Ovary (tissue), 9 donors: ENCODE data around the gene ALOX5. TPM values are rescaled to one million over a fixed set of nuclear protein-coding genes. Genes with fewer than 3 reads are reported as not detected.

ENCODE experiments used
- DNase-seq, 5 donors: peaks; one replicate each; pipeline ENCODE4 v3.0.0-alpha.2; 2019 to 2020
- H3K27ac ChIP-seq, 2 donors: fragments of 200-600 bp; one replicate each; pipeline versions ENCODE4 v1.5.1 to v1.8.0; 2019 to 2022
- H3K27me3 ChIP-seq: fragments of 200-600 bp; one replicate; pipeline ENCODE4 v1.8.0; 2022
- H3K36me3 ChIP-seq: fragments of 200-600 bp; sonication (generic); one replicate; pipeline ENCODE4 v1.5.1; 2019
- H3K4me1 ChIP-seq: one replicate; pipeline ENCODE4 v1.8.1; 2013; ENCODE audit warnings: mild to moderate bottlenecking, moderate library complexity; ENCODE audit not compliant: insufficient read depth
- H3K4me3 ChIP-seq: fragments of 200-600 bp; sonication (generic); one replicate; pipeline ENCODE4 v1.5.1; 2017
- H3K9me3 ChIP-seq, 2 donors: fragments of 200-600 bp in 1 of 2; sonication (generic) in 1 of 2; one replicate each; pipeline versions ENCODE4 v1.5.1 to v1.8.1; 2013 to 2019; ENCODE audit warnings: mild to moderate bottlenecking in 1 of 2, moderate library complexity in 1 of 2
- CTCF ChIP-seq, 3 donors: fragments of 450-650 bp in 2 of 3; fragments of 200-600 bp in 1 of 3; IDR thresholded peaks; one replicate each; pipeline versions ENCODE4 v1.5.1 to v1.8.0; 2016 to 2022; ENCODE audit warnings: antibody characterized with exemption in 3 of 3, mild to moderate bottlenecking in 1 of 3
- EP300 ChIP-seq: sonication (generic); formaldehyde crosslinking; IDR thresholded peaks from one replicate; pipeline ENCODE4 v1.6.1; 2017; ENCODE audit warnings: antibody characterized with exemption
- POLR2A ChIP-seq: fragments of 450-650 bp; IDR thresholded peaks from one replicate; pipeline ENCODE4 v1.6.1; 2017; ENCODE audit warnings: antibody characterized with exemption, mild to moderate bottlenecking, moderate library complexity
- WGBS, 3 donors: extraction: QIAGEN DNeasy Blood & Tissue Kit in 1 of 3; methylation state at CpG; one replicate each; pipeline versions ENCODE4 v1.1.5 to v1.1.7; 2013 to 2017; 5-methylcytosine and 5-hydroxymethylcytosine counted together
- intact Hi-C, 4 donors: fragments of 100-400 bp; cut with DNase I; formaldehyde crosslinking; loops; one replicate each; pipeline versions ENCODE4 v1.11.0 to v1.15.1; 2022 to 2023
- polyA plus RNA-seq, 2 donors: library from polyadenylated mRNA; stranded (reverse); fragments of 200-250 nt in 1 of 2; fragments of 350-450 nt in 1 of 2; fragmentation: Illumina TruSeq in 1 of 2; extraction: RNeasy Lipid Tissue Mini Kit (QIAGEN cat#74804) in 1 of 2; gene quantifications; one replicate each; pipeline ENCODE4 v1.2.3, GENCODE V29; 2013 to 2014
- total RNA-seq, 7 donors: library from RNA; depleted of rRNA in 2 of 7; stranded (reverse); fragments of >200 nt in 2 of 7; fragmentation: NEBNext Ultra II Directional in 3 of 7; extraction: Animal tissue kit (Norgen Biotek cat#: 25700) in 3 of 7; gene quantifications; one replicate each; pipeline versions ENCODE4 v1.1.0 to v1.2.4, GENCODE V29; 2016 to 2023
- donor health status: DM: no; HTN: no; CAD: no; lungs with moderate emphysema.
- donor health status: DM: no; HTN: no; CAD: no.
- donor health status: Bipolar disorder and iron deficiency.
- donor health status: DM: yes; HTN: yes; CAD: no.
- donor health status: DM: no; HTN: no; CAD: no.
- donor health status: DM: yes; HTN: yes; CAD: no.

The ALOX5 gene
- total and polyA plus RNA-seq, 9 donors: 1.7 to 17.7 (median 6.3) TPM

GRCh38 chr10:45398595-45398994 lies 24.6 kb downstream of the ALOX5 start:
- H3K27me3 ChIP-seq: no peaks in the 10 kb centered on the region
- WGBS, 3 donors: 68 to 74% (median 72%) methylated on average over 1 of the region's 1 CpG
- H3K36me3 ChIP-seq: no peaks in the 10 kb centered on the region
- H3K4me1 ChIP-seq: no peaks in the 10 kb centered on the region
- H3K9me3 ChIP-seq: no peaks in the 10 kb centered on the region
- intact Hi-C loops: no loop called here
- no peak for DNase-seq
- no peak overlapping the region for H3K4me3 ChIP-seq
- H3K27ac ChIP-seq: no peak overlapping the region
- TF ChIP-seq CTCF (IDR thresholded peaks at IDR 0.05) (no peak), POLR2A (no peak), EP300 (no peak)

- H3K27ac ChIP-seq: no peak overlapping the region
- WGBS, 3 donors: 92 to 97% (median 94%) methylated on average over 2 of the region's 2 CpGs
- H3K4me1 ChIP-seq: no peaks in the 10 kb centered on the region
- TF ChIP-seq CTCF (IDR thresholded peaks at IDR 0.05) (no peak), EP300 (no peak), POLR2A (no peak)
- no peaks in the 10 kb centered on the region for H3K27me3 ChIP-seq
- intact Hi-C loops: no loop called here
- no peaks in the 10 kb centered on the region for H3K36me3 ChIP-seq
- H3K4me3 ChIP-seq: no peak overlapping the region
- H3K9me3 ChIP-seq: no peaks in the 10 kb centered on the region
- no peak for DNase-seq
Measured at GRCh38 chr10:45399113-45399512, 25.1 kb downstream of the ALOX5 start.

- Histone ChIP-seq H3K9me3 (no peaks in the 10 kb centered on the region), H3K27me3 (no peaks in the 10 kb centered on the region), H3K36me3 (no peaks in the 10 kb centered on the region), H3K27ac (no peak overlapping the region), H3K4me1 (no peaks in the 10 kb centered on the region), H3K4me3 (no peak overlapping the region)
- WGBS, 3 donors: 39 to 66% (median 47%) methylated on average over 8 of the region's 8 CpGs
- no peak for TF ChIP-seq EP300
- no peak for TF ChIP-seq CTCF (IDR thresholded peaks at IDR 0.05)
- no peak for TF ChIP-seq POLR2A
- intact Hi-C loops: no loop called here
- no peak for DNase-seq
Measured at GRCh38 chr10:45403151-45403550, 29.1 kb downstream of the ALOX5 start.

GRCh38 chr10:45404087-45404769 lies 30.2 kb downstream of the ALOX5 start:
- WGBS, 3 donors: 60 to 70% (median 62%) methylated on average over 10 of the region's 10 CpGs
- no peaks in the 10 kb centered on the region for H3K27me3 ChIP-seq
- H3K4me1 ChIP-seq: no peaks in the 10 kb centered on the region
- TF ChIP-seq EP300: no peak
- TF ChIP-seq CTCF (IDR thresholded peaks at IDR 0.05): no peak
- TF ChIP-seq POLR2A: no peak
- DNase-seq: no peak
- H3K4me3 ChIP-seq: no peak overlapping the region
- intact Hi-C loops: no loop called here
- no peaks in the 10 kb centered on the region for H3K9me3 ChIP-seq
- no peaks in the 10 kb centered on the region for H3K36me3 ChIP-seq
- H3K27ac ChIP-seq: no peak overlapping the region
